ENCODE measurements around the gene ETV6. TPM values are rescaled to one million over a fixed set of nuclear protein-coding genes. Genes with fewer than 3 reads are reported as not detected.

ETV6 gene
- total and polyA plus RNA-seq, 2 of the 8 experiments (the other 6 are each of a cell fraction or from before 2014, with no cell fraction given): 5.5 to 23.9 TPM

- no peak for TF ChIP-seq KDM5A (IDR thresholded peaks at IDR 0.05; ENCODE audit: low read length)
- TF ChIP-seq ATF2 (IDR thresholded peaks at IDR 0.05; ENCODE audit: low read length): no peak
- TF ChIP-seq JUN (IDR thresholded peaks at IDR 0.05; ENCODE audit: low read depth, low read length): no peak
- TF ChIP-seq EP300 (IDR thresholded peaks at IDR 0.05; ENCODE audit: borderline replicate concordance in 1 of 2, low read depth in 2 of 2, low read length in 2 of 2): no peak
- TF ChIP-seq ZNF274 (IDR thresholded peaks at IDR 0.05; ENCODE audit: borderline replicate concordance, extremely low read depth, low read length): no peak
- no peak for TF ChIP-seq RFX5 (IDR thresholded peaks at IDR 0.05; ENCODE audit: borderline replicate concordance, low read depth, low read length)
These were observed 3.8 kb downstream of the ETV6 start (continued) for GRCh38 chr12:11653215-11653753.

Data from H1 (cell line).